Breast epithelium (tissue), 3 donors: Measurements from ENCODE around the gene NCKAP5L.

Experiments used
- POLR2A ChIP-seq: fragments of 450-650 bp; IDR thresholded peaks from one replicate; pipeline ENCODE4 v1.6.1; 2016; ENCODE audit warnings: antibody characterized with exemption, mild to moderate bottlenecking, moderate library complexity
- TF ChIP-seq, protein P1 (sequence below), 3 donors: fragments of 450-650 bp; IDR thresholded peaks; one replicate each; pipeline ENCODE4 v1.5.1; 2016 to 2017; ENCODE audit warnings: antibody characterized with exemption in 3 of 3, mild to moderate bottlenecking in 3 of 3, moderate library complexity in 3 of 3

DNA sequence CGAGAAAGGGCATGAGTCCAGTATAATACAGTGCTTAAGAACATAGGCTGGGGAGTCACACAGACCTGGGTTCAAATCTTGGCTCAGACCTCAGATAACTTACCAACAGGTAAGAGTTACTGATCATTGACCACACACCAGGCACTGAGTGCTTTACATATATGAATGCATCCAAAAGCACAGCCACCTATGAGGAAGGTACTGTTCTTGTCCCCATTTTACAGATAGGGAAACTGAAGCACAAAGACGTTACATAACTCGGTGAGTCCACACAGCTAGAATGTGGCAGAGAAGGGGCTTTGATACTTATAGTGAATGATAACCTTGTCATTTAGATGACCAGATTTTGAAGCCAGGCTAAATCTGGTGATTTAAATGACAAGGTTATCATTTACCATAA is 47.9 kb upstream of the NCKAP5L start:
- TF ChIP-seq, protein P1, sequence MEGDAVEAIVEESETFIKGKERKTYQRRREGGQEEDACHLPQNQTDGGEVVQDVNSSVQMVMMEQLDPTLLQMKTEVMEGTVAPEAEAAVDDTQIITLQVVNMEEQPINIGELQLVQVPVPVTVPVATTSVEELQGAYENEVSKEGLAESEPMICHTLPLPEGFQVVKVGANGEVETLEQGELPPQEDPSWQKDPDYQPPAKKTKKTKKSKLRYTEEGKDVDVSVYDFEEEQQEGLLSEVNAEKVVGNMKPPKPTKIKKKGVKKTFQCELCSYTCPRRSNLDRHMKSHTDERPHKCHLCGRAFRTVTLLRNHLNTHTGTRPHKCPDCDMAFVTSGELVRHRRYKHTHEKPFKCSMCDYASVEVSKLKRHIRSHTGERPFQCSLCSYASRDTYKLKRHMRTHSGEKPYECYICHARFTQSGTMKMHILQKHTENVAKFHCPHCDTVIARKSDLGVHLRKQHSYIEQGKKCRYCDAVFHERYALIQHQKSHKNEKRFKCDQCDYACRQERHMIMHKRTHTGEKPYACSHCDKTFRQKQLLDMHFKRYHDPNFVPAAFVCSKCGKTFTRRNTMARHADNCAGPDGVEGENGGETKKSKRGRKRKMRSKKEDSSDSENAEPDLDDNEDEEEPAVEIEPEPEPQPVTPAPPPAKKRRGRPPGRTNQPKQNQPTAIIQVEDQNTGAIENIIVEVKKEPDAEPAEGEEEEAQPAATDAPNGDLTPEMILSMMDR (IDR thresholded peaks at IDR 0.05) = no peak
- TF ChIP-seq POLR2A = no peak
